ENCODE measurements around the gene ANKRD9. TPM values are rescaled to one million over a fixed set of nuclear protein-coding genes. Genes with fewer than 3 reads are reported as not detected.

The ANKRD9 gene
- polyA plus RNA-seq, 6 donors from 2014 or later: 0.08 to 0.49 (median 0.17) TPM; not detected in 1

DNA sequence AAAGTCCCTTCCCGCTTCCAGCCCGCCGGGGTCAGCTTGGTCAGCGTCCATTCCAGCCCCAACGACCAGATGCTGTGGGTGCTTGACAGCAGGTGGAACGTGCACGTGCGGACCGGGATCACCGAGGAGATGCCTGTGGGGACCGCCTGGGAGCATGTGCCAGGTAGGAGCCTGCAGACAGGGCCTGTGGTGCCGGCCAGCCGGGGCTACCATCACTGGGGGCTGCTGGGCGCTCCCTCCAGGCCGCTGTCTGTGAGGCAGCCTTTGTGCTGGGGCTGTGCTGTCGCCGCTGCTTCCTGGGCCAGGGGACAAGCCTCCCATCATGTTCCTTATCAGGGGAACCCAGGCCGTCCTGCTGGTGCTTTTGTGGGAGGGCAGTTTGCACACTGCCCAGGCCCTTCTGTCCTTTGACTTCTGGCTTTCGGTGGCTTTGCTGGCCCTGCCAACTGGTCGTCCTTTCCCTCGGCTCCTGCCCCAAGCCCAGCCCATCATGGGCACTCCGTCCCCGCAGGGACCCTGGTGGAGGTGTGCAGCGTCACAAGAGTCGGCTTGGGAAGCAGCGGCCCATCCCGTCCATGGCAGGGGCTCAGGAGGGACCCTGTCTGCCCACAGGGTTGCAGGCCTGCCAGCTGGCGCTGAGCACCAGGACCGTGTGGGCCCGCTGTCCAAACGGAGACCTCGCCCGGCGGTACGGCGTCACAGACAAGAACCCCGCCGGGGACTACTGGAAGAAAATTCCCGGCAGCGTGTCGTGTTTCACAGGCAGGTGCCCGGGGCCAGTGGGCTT lies 12.4 kb downstream of the ANKRD9 start:
- no peak for DNase-seq
- Mint-ChIP-seq H3K36me3 (peaks cover 0 to 15% of the 10 kb centered on the region in 2 donors), H3K4me1 (peaks cover 0 to 4% (median 0%) of the 10 kb centered on the region in 3 donors), H3K27ac (no peak overlapping the region), H3K9me3 (no peaks in the 10 kb centered on the region), H3K27me3 (no peaks in the 10 kb centered on the region), H3K4me3 (peak overlapping the region in 1 of 8 donors; percentile 38)
- ATAC-seq (ENCODE audit: low read depth in 2 of 2): no peak

GRCh38 chr14:102496331-102496691 lies 13.3 kb downstream of the ANKRD9 start:
- peaks cover 0 to 15% of the 10 kb centered on the region in 2 donors for H3K36me3 Mint-ChIP-seq
- ATAC-seq (ENCODE audit: low read depth in 2 of 2) (no peak), DNase-seq (no peak)
- no peaks in the 10 kb centered on the region for H3K27me3 Mint-ChIP-seq
- no peaks in the 10 kb centered on the region for H3K9me3 Mint-ChIP-seq
- peaks cover 0 to 4% (median 0%) of the 10 kb centered on the region in 3 donors for H3K4me1 Mint-ChIP-seq
- no peak overlapping the region for H3K27ac Mint-ChIP-seq
- H3K4me3 Mint-ChIP-seq: no peak overlapping the region

DNA sequence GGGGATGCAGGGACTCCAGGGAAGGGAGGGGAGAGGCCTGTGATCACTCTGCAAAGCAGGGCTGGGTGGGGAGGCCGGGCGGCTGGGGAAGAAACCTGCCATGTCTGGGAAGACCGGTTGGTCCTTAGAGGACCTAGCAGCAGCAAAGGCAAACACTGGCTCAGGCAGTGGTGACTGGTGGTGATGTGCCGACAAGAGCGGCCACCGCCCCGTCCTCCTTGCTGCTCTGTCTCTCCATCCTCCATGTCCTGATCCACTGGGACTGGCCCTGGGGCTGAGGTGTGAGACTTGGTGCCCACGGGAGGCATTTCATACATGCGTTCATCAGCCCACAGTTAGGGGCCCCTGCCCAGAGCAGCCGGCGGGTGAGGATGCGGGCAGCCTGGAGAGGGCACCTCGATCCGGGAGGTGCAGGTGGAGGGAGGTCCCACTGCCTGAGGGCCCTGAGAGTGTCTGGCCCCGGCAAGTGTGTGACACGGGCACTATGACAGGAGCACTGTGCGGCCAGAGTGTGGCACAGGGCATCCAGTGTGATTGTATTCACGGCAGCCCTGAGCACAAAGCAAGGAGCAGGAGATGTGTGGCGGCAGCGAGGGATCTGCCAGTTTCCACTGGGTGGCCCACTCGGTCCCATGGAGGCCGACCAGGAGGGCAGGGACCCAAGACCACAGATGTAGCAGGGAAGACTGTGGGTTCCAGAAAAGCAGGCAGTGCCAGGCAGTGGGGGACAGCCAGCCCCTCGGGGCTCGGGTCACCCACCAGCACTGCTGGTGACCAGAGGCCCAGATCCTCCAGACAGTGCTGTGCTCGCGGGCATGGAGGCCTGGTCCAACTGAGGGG lies 13.9 kb downstream of the ANKRD9 start:
- ATAC-seq (ENCODE audit: low read depth in 2 of 2) (no peak), DNase-seq (no peak)
- peaks cover 0 to 4% (median 0%) of the 10 kb centered on the region in 3 donors for H3K4me1 Mint-ChIP-seq
- no peaks in the 10 kb centered on the region for H3K27me3 Mint-ChIP-seq
- peaks cover 0 to 15% of the 10 kb centered on the region in 2 donors for H3K36me3 Mint-ChIP-seq
- H3K27ac Mint-ChIP-seq: no peak overlapping the region
- no peak overlapping the region for H3K4me3 Mint-ChIP-seq
- H3K9me3 Mint-ChIP-seq: no peaks in the 10 kb centered on the region

DNA sequence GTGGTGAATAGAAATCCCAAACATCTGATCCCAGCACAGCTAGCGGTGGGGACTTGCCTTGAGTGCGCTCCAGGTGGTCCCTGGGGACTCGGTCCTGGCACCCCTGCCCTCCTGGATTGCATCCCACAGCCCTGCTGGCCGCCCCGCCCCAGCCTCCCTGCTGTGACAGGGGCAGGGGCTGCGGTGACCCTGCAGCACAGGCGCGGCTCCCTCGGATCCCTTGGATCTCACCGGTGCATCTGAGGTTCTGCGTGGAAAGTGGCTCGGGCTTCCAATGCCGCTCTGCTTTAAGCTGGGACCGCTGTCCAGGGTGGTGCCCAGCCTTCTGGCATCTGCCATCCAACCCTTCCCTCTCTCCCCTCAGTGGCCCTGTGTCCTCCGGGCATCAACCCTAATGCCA lies 16.0 kb downstream of the ANKRD9 start:
- Mint-ChIP-seq H3K9me3 (no peaks in the 10 kb centered on the region), H3K4me1 (no peaks in the 10 kb centered on the region), H3K27me3 (no peaks in the 10 kb centered on the region), H3K4me3 (no peak overlapping the region), H3K36me3 (peaks cover 0 to 9% of the 10 kb centered on the region in 2 donors), H3K27ac (no peak overlapping the region)
- ATAC-seq (ENCODE audit: low read depth in 2 of 2) (no peak), DNase-seq (no peak)

DNA sequence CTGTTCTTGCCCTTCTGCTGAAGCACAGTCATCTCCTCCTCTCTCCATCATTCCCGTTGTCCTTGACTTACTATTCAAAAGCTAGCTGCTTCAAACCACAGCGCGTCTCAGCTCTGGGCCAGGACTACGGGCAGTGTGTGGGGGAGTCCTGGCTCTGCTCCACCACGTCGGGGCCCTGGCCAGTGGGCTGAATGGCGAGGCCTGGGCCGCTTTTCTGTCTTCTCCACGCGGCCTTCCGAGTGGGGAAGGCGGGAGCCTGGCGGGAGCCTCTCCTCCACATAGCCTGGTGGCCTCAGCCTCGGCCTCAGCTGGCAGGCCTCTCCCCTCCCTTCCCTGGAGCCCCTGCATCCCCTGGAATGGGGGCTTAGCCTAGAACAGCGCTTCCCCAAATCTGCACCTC lies 16.5 kb downstream of the ANKRD9 start:
- Mint-ChIP-seq H3K4me3 (no peak overlapping the region), H3K27me3 (no peaks in the 10 kb centered on the region), H3K4me1 (no peaks in the 10 kb centered on the region), H3K9me3 (no peaks in the 10 kb centered on the region), H3K27ac (no peak overlapping the region), H3K36me3 (peaks cover 0 to 7% of the 10 kb centered on the region in 2 donors)
- ATAC-seq (ENCODE audit: low read depth in 2 of 2) (no peak), DNase-seq (no peak)

- peaks cover 0 to 7% of the 10 kb centered on the region in 2 donors for H3K36me3 Mint-ChIP-seq
- no peak overlapping the region for H3K4me3 Mint-ChIP-seq
- no peaks in the 10 kb centered on the region for H3K9me3 Mint-ChIP-seq
- no peak for DNase-seq
- no peak overlapping the region for H3K27ac Mint-ChIP-seq
- no peaks in the 10 kb centered on the region for H3K27me3 Mint-ChIP-seq
- no peaks in the 10 kb centered on the region for H3K4me1 Mint-ChIP-seq
- ATAC-seq (ENCODE audit: low read depth in 2 of 2): no peak
Measured at GRCh38 chr14:102492531-102492910, 17.1 kb downstream of the ANKRD9 start.

DNA sequence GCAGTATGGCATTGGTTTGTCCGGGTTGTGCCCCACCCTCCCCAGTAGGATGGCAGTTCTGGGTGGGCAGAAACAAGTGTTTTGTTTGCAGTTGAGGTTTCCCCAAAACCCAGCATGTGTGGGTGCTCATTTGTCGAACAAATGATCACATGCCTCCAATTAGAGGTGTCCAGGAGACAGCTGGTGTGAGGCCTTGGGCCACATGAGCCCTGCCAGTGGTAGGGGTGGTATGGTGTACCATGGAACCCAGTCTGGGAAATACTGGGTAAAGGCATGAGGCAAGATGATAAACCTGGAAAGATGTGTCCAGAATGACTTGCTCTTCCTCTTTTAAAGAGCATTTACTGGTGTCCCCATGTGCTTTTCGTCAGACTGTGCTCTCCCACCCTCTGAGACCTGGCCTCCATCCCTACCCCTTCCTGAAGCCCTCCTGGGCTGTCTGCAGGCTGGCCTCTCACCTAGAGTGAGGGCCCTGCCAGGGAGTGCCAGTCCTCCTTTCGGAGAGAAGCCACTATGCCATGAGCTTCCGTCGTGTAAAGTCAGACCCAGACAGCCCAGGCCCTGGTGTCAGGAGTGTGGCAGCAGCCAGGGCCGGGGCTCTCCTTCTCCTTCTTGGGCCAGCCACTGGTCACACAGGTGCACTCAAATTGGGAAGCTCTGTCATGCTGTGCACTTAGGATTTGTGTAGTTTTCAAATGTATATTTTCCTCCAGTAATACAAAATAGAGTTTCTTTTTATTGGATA lies 17.6 kb downstream of the ANKRD9 start:
- Mint-ChIP-seq H3K36me3 (peaks cover 0 to 7% of the 10 kb centered on the region in 2 donors), H3K27me3 (no peaks in the 10 kb centered on the region), H3K27ac (peak overlapping the region in 1 of 6 donors; percentile 79), H3K4me3 (no peak overlapping the region), H3K4me1 (no peaks in the 10 kb centered on the region), H3K9me3 (no peaks in the 10 kb centered on the region)
- DNase-seq (no peak), ATAC-seq (ENCODE audit: low read depth in 2 of 2) (no peak)

GRCh38 chr14:102491366-102491765 lies 18.2 kb downstream of the ANKRD9 start:
- H3K9me3 Mint-ChIP-seq: no peaks in the 10 kb centered on the region
- no peak for DNase-seq
- H3K4me1 Mint-ChIP-seq: no peaks in the 10 kb centered on the region
- peaks cover 0 to 7% of the 10 kb centered on the region in 2 donors for H3K36me3 Mint-ChIP-seq
- ATAC-seq (ENCODE audit: low read depth in 2 of 2): no peak
- no peak overlapping the region for H3K4me3 Mint-ChIP-seq
- H3K27me3 Mint-ChIP-seq: no peaks in the 10 kb centered on the region
- peak overlapping the region in 2 of 6 donors; percentile 79 for H3K27ac Mint-ChIP-seq

GRCh38 chr14:102490456-102490855 lies 19.1 kb downstream of the ANKRD9 start:
- no peaks in the 10 kb centered on the region for H3K27me3 Mint-ChIP-seq
- no peaks in the 10 kb centered on the region for H3K9me3 Mint-ChIP-seq
- no peak for DNase-seq
- ATAC-seq (ENCODE audit: low read depth in 2 of 2): no peak
- H3K36me3 Mint-ChIP-seq: no peaks in the 10 kb centered on the region
- no peak overlapping the region for H3K4me3 Mint-ChIP-seq
- H3K27ac Mint-ChIP-seq: no peak overlapping the region
- no peaks in the 10 kb centered on the region for H3K4me1 Mint-ChIP-seq

DNA sequence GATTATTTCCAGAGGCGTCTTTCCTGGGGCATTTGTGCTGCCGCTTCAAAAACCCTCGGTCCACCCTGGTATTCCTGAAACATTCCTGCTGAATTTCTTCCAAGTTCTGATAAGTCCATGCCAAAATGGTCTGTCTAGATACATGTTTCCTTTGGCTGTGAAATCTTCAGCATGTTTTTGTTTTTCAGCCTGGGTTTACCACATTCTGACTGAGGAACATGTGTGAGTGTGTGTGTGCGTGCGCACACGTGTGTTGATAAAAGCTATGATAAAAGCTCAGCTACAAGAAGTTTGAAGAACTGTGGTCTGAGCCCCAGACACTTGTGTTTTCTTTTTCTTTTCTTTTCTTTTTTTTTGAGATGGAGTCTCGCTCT lies 22.4 kb downstream of the ANKRD9 start:
- H3K4me1 Mint-ChIP-seq: peaks cover 0 to 4% (median 3%) of the 10 kb centered on the region in 3 donors
- peaks cover 5 to 12% (median 6%) of the 10 kb centered on the region in 7 donors for H3K9me3 Mint-ChIP-seq
- DNase-seq (no peak), ATAC-seq (ENCODE audit: low read depth in 2 of 2) (no peak)
- H3K27ac Mint-ChIP-seq: no peak overlapping the region
- no peak overlapping the region for H3K4me3 Mint-ChIP-seq
- peaks cover 5 to 21% of the 10 kb centered on the region in 2 donors for H3K36me3 Mint-ChIP-seq
- H3K27me3 Mint-ChIP-seq: no peaks in the 10 kb centered on the region

DNA sequence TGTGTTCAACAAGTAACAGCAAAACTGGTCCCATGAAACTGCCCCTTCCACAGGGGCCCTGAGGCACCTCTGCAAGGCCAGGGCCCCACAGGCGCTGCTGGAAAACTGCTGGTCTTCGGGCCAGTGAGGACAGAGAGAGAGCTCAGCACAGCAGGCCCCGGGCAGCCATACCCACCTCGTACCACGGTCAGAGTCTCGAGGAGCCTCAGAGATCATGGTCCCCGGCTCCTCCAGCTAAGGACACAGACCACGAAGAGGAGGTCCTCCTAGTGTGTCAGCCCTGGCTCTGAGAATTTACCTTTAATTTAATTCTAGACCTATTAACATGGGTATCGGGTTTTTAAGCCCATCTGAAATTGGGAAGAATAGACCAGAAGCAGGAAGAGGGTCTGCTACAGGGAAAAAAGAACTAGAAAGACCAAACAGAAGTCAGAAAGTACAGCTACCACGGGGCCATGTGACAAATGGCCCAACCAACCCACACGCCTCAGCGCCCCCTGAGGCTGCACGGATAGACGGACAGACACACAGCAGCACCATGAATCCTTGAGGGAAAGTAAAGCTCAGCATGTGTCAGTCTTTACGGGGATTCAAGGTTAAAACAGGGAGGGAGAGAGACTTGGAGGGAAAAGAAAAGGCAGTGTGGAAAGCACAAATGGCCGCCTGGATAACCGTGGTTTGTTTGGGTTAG lies 22.9 kb downstream of the ANKRD9 start:
- Mint-ChIP-seq H3K36me3 (peaks cover 5 to 24% of the 10 kb centered on the region in 2 donors), H3K4me1 (peaks cover 0 to 5% (median 5%) of the 10 kb centered on the region in 3 donors), H3K9me3 (peaks cover 5 to 14% (median 7%) of the 10 kb centered on the region in 7 donors), H3K27ac (no peak overlapping the region), H3K27me3 (no peaks in the 10 kb centered on the region), H3K4me3 (no peak overlapping the region)
- DNase-seq: no peak
- ATAC-seq (ENCODE audit: low read depth in 2 of 2): no peak

DNA sequence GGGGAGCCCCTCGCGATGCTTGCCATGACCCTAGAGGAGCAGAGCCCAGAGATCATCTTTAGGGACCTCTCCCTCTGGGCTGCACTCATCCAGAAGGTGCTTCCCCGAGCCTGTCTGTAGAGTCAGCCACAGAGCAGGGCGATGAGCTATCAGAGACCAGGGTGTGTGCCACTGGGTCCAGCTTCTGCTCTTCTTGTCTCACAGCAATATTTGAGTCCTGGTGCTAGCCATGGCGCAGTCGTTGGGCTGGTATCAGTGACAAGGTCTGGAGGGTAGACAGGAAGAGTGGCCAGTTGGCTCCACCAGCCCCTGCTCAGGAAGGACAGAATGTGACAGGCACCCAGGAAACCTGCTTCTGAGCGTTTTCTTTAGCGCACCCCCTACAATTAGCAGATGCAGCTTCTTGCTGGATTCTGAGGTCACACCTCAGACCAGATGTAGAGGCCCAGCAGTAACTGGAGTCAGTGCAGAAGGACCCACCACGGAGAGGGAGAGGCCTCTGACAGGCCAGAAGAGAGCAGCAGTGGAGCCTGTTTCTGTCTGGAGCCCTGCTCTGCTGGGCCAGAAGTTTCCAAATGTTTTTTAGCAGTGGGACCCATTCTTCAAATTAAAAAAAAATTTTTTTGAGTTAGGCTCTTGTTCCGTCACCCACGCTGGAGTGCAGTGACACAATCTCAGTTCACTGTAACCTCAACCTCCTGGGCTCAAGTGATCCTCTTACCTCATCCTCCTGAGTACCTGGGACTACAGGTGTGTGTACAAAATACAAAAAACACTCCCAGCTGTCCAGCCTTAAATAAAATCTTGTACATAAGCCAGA lies 23.7 kb downstream of the ANKRD9 start:
- H3K27ac Mint-ChIP-seq: no peak overlapping the region
- H3K4me3 Mint-ChIP-seq: no peak overlapping the region
- DNase-seq (no peak), ATAC-seq (ENCODE audit: low read depth in 2 of 2) (no peak)
- H3K4me1 Mint-ChIP-seq: peaks cover 0 to 5% (median 5%) of the 10 kb centered on the region in 3 donors
- H3K27me3 Mint-ChIP-seq: no peaks in the 10 kb centered on the region
- H3K36me3 Mint-ChIP-seq: peaks cover 5 to 24% of the 10 kb centered on the region in 2 donors
- H3K9me3 Mint-ChIP-seq: peaks cover 5 to 14% (median 7%) of the 10 kb centered on the region in 7 donors
